Measurements from ENCODE around the gene SLC25A42.
"Not testable (repeated sequence)": the region's sequence is repeated elsewhere in the genome, so short reads cannot be mapped to it uniquely, and the experiment has no call there.

The SLC25A42 gene

DNA sequence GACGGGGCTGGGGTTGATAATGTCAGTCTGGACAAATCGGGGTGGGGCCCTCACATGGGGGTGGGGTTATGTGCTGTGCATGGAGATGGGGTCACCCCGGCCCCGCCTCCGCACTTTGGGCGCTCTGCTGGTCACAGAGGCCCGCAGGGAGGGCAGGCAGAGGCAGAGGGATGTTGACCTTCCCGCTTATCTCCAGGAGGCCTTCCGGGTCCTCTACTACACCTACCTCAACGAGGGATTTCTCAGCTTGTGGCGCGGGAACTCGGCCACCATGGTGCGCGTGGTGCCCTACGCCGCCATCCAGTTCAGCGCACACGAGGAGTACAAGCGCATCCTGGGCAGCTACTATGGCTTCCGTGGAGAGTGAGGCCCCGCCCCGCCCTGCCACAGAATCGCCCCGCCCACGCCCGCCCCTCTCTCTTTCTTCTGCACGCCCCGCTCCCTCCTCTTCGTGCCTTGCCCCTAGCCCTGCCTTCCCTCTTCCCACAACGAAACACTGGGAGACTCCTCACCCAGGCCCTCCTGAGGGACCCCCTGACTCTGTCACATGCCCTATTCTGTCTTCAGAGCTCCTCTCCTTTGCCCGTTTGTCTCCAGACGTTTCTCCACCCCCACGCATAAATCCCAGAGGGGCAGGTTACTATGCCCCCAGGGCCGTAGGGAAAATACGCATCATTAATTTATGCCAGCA, 41.7 kb downstream of the SLC25A42 start:
- FAIRE-seq (no peak), DNase-seq (ENCODE audit: insufficient read length, low spot score) (no peak)
- no peak for TF ChIP-seq CTCF (IDR thresholded peaks at IDR 0.05; ENCODE audit: insufficient read depth, missing control alignments)

GRCh38 chr19:19106056-19106551, 42.3 kb downstream of the SLC25A42 start:
- no peak for TF ChIP-seq CTCF (IDR thresholded peaks at IDR 0.05; ENCODE audit: insufficient read depth, missing control alignments)
- DNase-seq (ENCODE audit: insufficient read length, low spot score) (no peak), FAIRE-seq (no peak)

GRCh38 chr19:19106938-19107337, 43.1 kb downstream of the SLC25A42 start:
- DNase-seq (ENCODE audit: insufficient read length, low spot score); FAIRE-seq: not testable (repeated sequence)

DNA sequence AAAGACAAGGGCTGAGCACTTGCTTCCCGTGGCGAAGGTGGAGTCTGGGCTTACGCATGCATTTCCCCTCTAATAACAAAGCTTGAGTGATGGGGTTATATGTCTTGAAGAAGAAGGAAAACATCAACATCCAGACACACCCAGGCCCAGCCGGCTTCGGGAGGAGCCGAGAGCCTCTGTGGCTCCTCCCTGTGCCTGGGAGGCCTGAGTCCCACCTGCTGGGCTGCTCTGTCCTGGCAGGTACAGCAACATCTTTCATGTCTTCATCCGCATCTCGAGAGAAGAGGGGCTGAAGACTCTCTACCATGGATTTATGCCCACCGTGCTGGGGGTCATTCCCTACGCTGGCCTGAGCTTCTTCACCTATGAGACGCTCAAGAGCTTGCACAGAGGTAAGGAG, 43.9 kb downstream of the SLC25A42 start:
- TF ChIP-seq CTCF (IDR thresholded peaks at IDR 0.05; ENCODE audit: insufficient read depth, missing control alignments) = no peak
- no peak for FAIRE-seq
- no peak for DNase-seq (ENCODE audit: insufficient read length, low spot score)

- TF ChIP-seq CTCF (IDR thresholded peaks at IDR 0.05; ENCODE audit: insufficient read depth, missing control alignments) = no peak
- FAIRE-seq (no peak), DNase-seq (ENCODE audit: insufficient read length, low spot score) (no peak)
These were observed 45.8 kb downstream of the SLC25A42 start for GRCh38 chr19:19109601-19110000.

- TF ChIP-seq CTCF (IDR thresholded peaks at IDR 0.05; ENCODE audit: insufficient read depth, missing control alignments) = no peak
- DNase-seq (ENCODE audit: insufficient read length, low spot score) (no peak), FAIRE-seq (no peak)
These were observed 46.8 kb downstream of the SLC25A42 start for GRCh38 chr19:19110410-19111135.

- TF ChIP-seq CTCF (IDR thresholded peaks at IDR 0.05; ENCODE audit: insufficient read depth, missing control alignments) = no peak
- DNase-seq (ENCODE audit: insufficient read length, low spot score) (no peak), FAIRE-seq (no peak)
These were observed 47.5 kb downstream of the SLC25A42 start for GRCh38 chr19:19111136-19111835.
